GM21526 (cell line): ENCODE measurements around the gene GCSAML.
"Not testable (repeated sequence)": the region's sequence is repeated elsewhere in the genome, so short reads cannot be mapped to it uniquely, and the experiment has no call there.

Experiments
- ATAC-seq: cut with Tn5 transposase; IDR thresholded peaks from one replicate; pipeline ENCODE4 v1.9.1; 2021; ENCODE audit warnings: moderate library complexity; ENCODE audit not compliant: unreplicated experiment, low FRiP score

The GCSAML gene

GRCh38 chr1:247548769-247549182 is at the start of gene GCSAML:
Gene GCSAML, plus strand, starts transcription at chr1:247549134. Its CDS starts 58 bp downstream, at chr1:247549192.
- ATAC-seq = no peak

- no peak for ATAC-seq
Measured at GRCh38 chr1:247500865-247501264, 48.1 kb upstream of the GCSAML start.

- ATAC-seq = no peak
Measured at GRCh38 chr1:247506831-247507230, 42.1 kb upstream of the GCSAML start.

DNA sequence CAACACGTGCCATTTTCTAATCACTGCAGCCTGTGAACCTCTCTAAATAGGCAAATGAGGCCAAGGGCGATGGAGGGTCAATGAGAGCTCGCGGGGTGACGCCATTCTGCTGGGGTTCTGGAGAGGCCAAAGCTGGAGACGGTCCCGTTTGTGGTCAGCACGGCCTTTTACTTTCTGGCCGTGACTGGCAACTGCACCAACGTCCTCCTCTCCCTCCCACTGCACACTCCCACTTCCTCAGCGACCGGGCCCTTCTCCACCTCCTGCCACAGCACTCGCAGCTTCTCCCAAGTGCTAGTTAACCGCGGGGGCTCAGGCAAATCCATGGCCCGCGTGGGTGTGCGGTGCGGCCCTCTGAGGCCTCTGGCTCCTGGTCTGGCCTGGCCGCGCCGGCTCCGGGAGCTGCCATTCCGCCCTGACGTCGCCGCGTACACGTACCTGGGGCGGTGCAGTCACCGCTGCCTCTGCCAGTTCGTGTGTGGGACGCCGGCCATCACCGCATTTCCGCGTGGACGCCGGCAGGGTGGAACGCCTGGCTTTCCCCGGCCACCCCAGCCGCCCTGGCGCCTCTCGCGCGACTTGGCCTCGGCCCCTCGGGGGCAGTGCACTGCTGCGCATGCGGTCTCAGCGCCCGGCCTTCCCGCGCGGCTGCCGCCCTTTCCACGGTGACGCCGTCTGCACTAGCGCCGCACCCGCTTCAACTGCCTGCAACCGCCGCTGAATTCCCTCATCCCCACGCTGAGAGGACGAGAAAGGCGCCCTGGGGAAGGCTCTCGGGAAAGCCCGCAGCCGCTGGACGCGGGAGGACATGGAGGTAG is 30.9 kb upstream of the GCSAML start:
- ATAC-seq = no peak

- ATAC-seq = no peak
Measured at GRCh38 chr1:247518613-247518891, 30.4 kb upstream of the GCSAML start.

GRCh38 chr1:247521886-247522285 is 27.0 kb upstream of the GCSAML start:
- ATAC-seq = not testable (repeated sequence)

- no peak for ATAC-seq
Measured at GRCh38 chr1:247528812-247529474, 20.0 kb upstream of the GCSAML start.

GRCh38 chr1:247529771-247530355 is 19.1 kb upstream of the GCSAML start:
- no peak for ATAC-seq

- ATAC-seq = no peak
Measured at GRCh38 chr1:247530785-247531184, 18.1 kb upstream of the GCSAML start.

DNA sequence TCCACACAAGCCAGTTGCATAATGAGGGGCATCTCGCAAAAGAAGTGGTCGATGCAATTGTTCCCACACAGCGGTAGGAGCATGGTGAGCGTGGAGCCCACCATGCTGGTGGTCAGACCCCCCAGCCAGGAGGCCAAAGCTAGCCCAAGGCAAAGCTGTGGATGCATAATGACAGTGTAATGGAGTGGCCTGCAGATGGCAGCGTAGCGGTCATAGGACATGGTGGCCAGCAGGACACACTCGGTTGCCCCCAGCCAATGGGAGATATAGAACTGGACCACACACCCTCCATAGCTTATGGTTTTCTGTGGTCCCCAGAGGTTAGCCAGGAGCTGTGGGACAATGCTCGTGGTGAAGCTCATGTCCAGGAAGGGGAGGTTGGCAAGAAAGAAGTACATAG is 17.0 kb upstream of the GCSAML start:
- ATAC-seq = no peak

GRCh38 chr1:247535402-247535801 is 13.5 kb upstream of the GCSAML start:
- no peak for ATAC-seq

- no peak for ATAC-seq
Measured at GRCh38 chr1:247536340-247536739, 12.6 kb upstream of the GCSAML start, which contains the start of gene OR2C3. Gene OR2C3, minus strand, starts transcription at chr1:247536440. Its CDS starts 3,929 bp downstream, at chr1:247532511.

- no peak for ATAC-seq
Measured at GRCh38 chr1:247538561-247538960, 10.4 kb upstream of the GCSAML start.

DNA sequence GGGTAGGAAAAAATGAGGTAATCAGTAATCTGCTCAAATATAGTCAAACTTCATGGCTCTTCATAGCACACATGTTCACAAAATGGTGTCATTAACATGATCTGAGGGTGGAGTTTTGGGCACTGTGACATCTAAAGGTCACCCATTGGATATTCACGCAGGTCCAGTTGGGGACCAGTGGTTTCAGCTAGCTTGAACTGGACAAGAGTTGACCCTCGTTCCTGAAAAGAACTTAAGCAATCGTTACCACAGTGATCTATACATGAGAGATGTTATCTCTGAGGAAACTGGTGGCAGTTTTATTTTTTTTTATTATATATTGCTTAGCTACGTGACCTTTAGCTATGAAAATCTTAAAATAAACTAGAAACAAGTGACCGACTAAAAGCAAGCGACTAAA is 9.7 kb upstream of the GCSAML start:
- no peak for ATAC-seq

DNA sequence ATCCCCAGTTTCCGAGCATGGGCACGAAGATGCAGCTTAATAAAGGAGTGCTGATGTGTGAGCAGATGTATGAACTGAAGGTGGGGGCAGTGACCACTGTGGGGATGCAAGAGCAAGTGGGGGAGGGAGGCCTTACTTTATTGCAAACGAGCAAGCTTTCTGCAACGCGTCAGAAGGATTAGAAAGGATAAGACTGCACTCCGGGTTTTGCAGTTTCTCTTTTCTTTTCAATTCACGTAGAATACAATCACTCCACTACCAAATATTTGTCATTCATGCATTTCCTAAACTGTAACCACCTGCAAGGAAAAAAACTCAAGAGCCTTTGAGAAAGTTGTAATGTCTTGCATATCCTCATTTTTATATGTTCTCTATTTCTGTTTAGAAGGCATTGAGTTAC is 8.4 kb upstream of the GCSAML start:
- ATAC-seq = no peak

- no peak for ATAC-seq
Measured at GRCh38 chr1:247542811-247543210, 6.1 kb upstream of the GCSAML start.

GRCh38 chr1:247548092-247548491 is 842 bp upstream of the GCSAML start:
- ATAC-seq = no peak

DNA sequence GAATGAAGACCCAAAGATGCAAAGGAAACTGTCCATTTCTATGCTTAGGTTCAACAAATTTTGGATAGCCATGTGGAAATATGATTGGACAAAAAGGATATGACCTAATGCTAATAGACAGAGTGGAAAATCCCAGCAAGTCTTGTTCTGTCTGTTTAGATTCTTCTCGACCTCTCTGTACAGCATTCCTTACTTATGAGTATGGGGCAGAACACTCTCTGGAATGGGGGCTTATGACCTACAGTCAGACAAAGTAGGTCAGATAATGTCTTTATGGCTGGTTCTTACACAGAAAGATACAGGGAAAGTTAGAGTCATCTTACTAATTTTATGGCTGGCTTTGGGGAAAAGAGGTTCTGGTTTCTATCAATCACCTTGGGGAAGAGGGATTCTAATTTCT is 2.8 kb downstream of the GCSAML start:
- ATAC-seq = no peak

- no peak for ATAC-seq
Measured at GRCh38 chr1:247552231-247552630, 3.3 kb downstream of the GCSAML start.

DNA sequence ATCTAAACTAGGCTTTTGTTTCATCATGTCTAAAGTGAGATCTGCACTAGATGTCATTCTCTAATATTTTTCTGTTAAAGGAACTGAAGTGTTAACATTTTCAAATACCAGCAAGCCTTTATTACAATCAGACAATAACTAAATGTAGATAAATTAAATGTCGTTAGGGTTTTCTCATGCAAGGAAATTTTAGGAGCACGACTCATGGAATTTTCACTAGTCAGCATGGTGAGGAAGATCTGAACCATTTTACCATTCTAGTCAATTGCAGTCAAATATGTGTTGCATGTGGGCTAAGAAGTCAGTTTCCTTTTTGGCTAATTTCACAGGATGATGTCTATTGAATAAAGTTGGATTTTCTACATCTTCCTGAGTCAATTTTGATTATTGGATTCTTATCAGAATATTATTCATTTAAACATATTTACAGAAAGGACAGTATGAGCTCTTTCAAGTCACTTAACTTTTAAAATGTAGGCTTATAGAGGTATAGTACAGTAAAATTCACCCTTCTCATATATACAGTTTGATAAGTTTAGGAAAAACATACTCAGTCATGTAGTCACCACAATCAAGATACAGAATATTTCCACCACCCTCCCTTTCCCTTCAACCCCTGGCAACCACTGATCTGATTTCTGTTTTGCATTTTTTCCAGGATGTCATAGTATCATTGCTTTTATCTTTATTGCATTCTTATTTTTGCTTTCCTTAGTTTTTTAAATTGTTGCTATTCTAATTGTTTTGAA is 9.2 kb downstream of the GCSAML start:
- ATAC-seq = no peak

DNA sequence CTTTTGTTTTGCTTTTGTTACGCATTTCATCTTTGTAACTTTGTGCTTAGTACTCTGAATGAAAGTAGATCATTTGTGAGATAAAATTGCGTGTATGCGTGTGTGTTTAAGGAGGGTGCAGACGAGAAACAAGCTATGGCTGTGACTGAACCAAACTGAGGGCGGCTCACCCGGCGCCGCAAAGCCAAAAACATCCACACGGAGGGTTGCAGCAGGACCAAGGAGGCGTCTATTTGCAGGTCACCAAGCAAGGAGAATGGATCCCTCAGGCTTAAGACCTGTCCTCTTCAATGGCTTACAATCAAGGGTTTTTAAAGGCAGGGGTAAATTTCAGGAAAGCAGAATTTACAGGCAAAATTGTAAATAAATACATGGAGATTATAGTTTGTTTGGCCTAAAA is 12.8 kb downstream of the GCSAML start:
- ATAC-seq = no peak
